DMS153 treated with DMSO at 0.1 percent for 48 hours (cell line): ENCODE measurements around the gene RBBP8.
"Not testable (repeated sequence)": the region's sequence is repeated elsewhere in the genome, so short reads cannot be mapped to it uniquely, and the experiment has no call there.

Experiments used
- DNase-seq: peaks from one replicate; lab custom pipeline; 2025; ENCODE audit not compliant: unreplicated experiment; lab: John Stamatoyannopoulos, UW

The RBBP8 gene

GRCh38 chr18:22933206-22933965 is at the start of gene RBBP8:
Gene RBBP8 (plus strand): TSS chr18:22933328. CDS start chr18:22936852, 3,524 bp downstream.
- peak; percentile 82 for DNase-seq

- no peak for DNase-seq
Observed at GRCh38 chr18:22883827-22884226, 49.3 kb upstream of the RBBP8 start.

GRCh38 chr18:22885694-22886093 is 47.4 kb upstream of the RBBP8 start:
- not testable (repeated sequence) for DNase-seq

GRCh38 chr18:22899421-22899820 is 33.7 kb upstream of the RBBP8 start:
- no peak for DNase-seq

- DNase-seq: no peak
Observed at GRCh38 chr18:22900558-22901238, 32.4 kb upstream of the RBBP8 start.

GRCh38 chr18:22902093-22902492 is 31.0 kb upstream of the RBBP8 start:
- DNase-seq: no peak

- not testable (repeated sequence) for DNase-seq
Observed at GRCh38 chr18:22903248-22903647, 29.9 kb upstream of the RBBP8 start.

- no peak for DNase-seq
Observed at GRCh38 chr18:22912149-22912548, 21.0 kb upstream of the RBBP8 start.

- no peak for DNase-seq
Observed at GRCh38 chr18:22912835-22913234, 20.3 kb upstream of the RBBP8 start.

- DNase-seq: peak; percentile 88
Observed at GRCh38 chr18:22913861-22914260, 19.3 kb upstream of the RBBP8 start.

- no peak for DNase-seq
Observed at GRCh38 chr18:22914633-22915032, 18.5 kb upstream of the RBBP8 start.

- no peak for DNase-seq
Observed at GRCh38 chr18:22915337-22915736, 17.8 kb upstream of the RBBP8 start.

- DNase-seq: no peak
Observed at GRCh38 chr18:22921772-22922171, 11.4 kb upstream of the RBBP8 start.

- DNase-seq: no peak
Observed at GRCh38 chr18:22924589-22924988, 8.5 kb upstream of the RBBP8 start.

GRCh38 chr18:22926454-22926853 is 6.7 kb upstream of the RBBP8 start:
- no peak for DNase-seq

GRCh38 chr18:22928339-22928738 is 4.8 kb upstream of the RBBP8 start:
- DNase-seq: no peak

GRCh38 chr18:22930089-22930713 is 2.9 kb upstream of the RBBP8 start:
- peak; percentile 39 for DNase-seq

- no peak for DNase-seq
Observed at GRCh38 chr18:22932885-22933205, 283 bp upstream of the RBBP8 start.

GRCh38 chr18:22933966-22934423 is 867 bp downstream of the RBBP8 start:
- peak; percentile 60 for DNase-seq

- no peak for DNase-seq
Observed at GRCh38 chr18:22934789-22935188, 1.7 kb downstream of the RBBP8 start.

GRCh38 chr18:22935431-22935830 is 2.3 kb downstream of the RBBP8 start:
- DNase-seq: no peak

GRCh38 chr18:22936515-22936914 is 3.4 kb downstream of the RBBP8 start:
- no peak for DNase-seq
